Measurements from ENCODE around the gene ZNF292.
A peak's percentile ranks its signal among the peaks of the same experiment; 100 is the strongest.
"Not testable (repeated sequence)": the region's sequence is repeated elsewhere in the genome, so short reads cannot be mapped to it uniquely, and the experiment has no call there.

ZNF292 gene

GRCh38 chr6:87222676-87223075 is 67.3 kb downstream of the ZNF292 start:
- H3K4me1 Mint-ChIP-seq = no peaks in the 10 kb centered on the region

GRCh38 chr6:87224971-87225370 is 69.6 kb downstream of the ZNF292 start:
- no peak for DNase-seq
- Mint-ChIP-seq H3K4me1 (no peaks in the 10 kb centered on the region), H3K4me3 (no peak overlapping the region), H3K9me3 (peaks cover 10% of the 10 kb centered on the region), H3K36me3 (ENCODE audit: low read depth) (peaks cover 87% of the 10 kb centered on the region), H3K27ac (no peak overlapping the region), H3K27me3 (ENCODE audit: low read depth, poor library complexity) (no peaks in the 10 kb centered on the region)
- no peak for TF ChIP-seq CTCF (IDR thresholded peaks at IDR 0.05)

More at GRCh38 chr6:87222676-87223075, 67.3 kb downstream of the ZNF292 start:
- Mint-ChIP-seq H3K9me3 (peaks cover 10% of the 10 kb centered on the region), H3K27ac (no peak overlapping the region), H3K4me3 (no peak overlapping the region), H3K27me3 (ENCODE audit: low read depth, poor library complexity) (no peaks in the 10 kb centered on the region), H3K36me3 (ENCODE audit: low read depth) (peaks cover 81% of the 10 kb centered on the region)
- DNase-seq = no peak
- no peak for TF ChIP-seq CTCF (IDR thresholded peaks at IDR 0.05)

DNA sequence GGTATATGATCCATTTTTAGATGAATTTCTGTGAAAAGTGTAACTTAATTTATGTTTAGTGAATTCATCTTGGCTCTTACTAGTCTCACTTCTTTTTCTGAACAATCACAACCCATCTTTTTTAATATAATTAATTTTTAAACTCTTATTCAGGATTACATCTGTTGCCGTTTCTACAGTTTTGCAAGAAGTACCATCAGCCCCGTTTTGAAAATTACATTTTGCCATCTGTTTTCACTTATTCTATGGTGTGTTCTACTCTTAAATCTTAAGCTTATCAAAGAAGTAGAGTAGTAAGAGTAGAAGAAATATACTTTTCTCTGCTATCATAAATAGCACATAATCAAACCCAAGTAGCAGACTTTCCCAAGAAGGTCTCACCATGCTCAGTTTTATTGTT is 70.1 kb downstream of the ZNF292 start:
- H3K4me1 Mint-ChIP-seq = no peaks in the 10 kb centered on the region
- H3K36me3 Mint-ChIP-seq (ENCODE audit: low read depth) = peaks cover 87% of the 10 kb centered on the region
- no peak overlapping the region for H3K4me3 Mint-ChIP-seq
- TF ChIP-seq CTCF (IDR thresholded peaks at IDR 0.05) = no peak
- H3K27me3 Mint-ChIP-seq (ENCODE audit: low read depth, poor library complexity) = no peaks in the 10 kb centered on the region
- H3K27ac Mint-ChIP-seq = no peak overlapping the region
- peaks cover 10% of the 10 kb centered on the region for H3K9me3 Mint-ChIP-seq
- no peak for DNase-seq

GRCh38 chr6:87225937-87226336 is 70.6 kb downstream of the ZNF292 start:
- Mint-ChIP-seq H3K36me3 (ENCODE audit: low read depth) (peaks cover 83% of the 10 kb centered on the region), H3K27ac (no peak overlapping the region), H3K9me3 (peaks cover 10% of the 10 kb centered on the region), H3K4me1 (no peaks in the 10 kb centered on the region), H3K4me3 (no peak overlapping the region), H3K27me3 (ENCODE audit: low read depth, poor library complexity) (no peaks in the 10 kb centered on the region)
- no peak for TF ChIP-seq CTCF (IDR thresholded peaks at IDR 0.05)
- DNase-seq = no peak

- Mint-ChIP-seq H3K27ac (no peak overlapping the region), H3K27me3 (ENCODE audit: low read depth, poor library complexity) (no peaks in the 10 kb centered on the region), H3K4me1 (no peaks in the 10 kb centered on the region), H3K36me3 (ENCODE audit: low read depth) (peaks cover 62% of the 10 kb centered on the region), H3K4me3 (no peak overlapping the region), H3K9me3 (peaks cover under 1% of the 10 kb centered on the region)
- no peak for DNase-seq
- no peak for TF ChIP-seq CTCF (IDR thresholded peaks at IDR 0.05)
Observed at GRCh38 chr6:87230801-87231200, 75.4 kb downstream of the ZNF292 start.

DNA sequence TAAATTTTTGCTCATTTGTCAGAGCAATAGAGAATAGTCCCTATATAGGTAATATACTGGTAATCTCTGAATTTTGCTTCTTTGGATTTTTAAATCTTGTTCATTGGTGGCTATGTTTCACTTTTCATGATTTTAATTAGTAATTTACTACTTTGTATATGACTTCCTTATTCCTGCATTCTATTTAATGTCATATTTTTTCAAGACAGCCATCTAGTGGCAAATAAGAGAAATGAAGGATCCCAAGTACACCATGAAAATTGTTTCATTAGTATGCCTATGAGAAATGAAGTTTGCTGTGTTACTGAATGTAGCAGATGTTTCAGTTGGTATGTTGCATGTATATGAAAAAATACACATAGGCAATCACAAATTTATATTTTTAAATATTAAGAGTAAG is 82.4 kb downstream of the ZNF292 start:
- Mint-ChIP-seq H3K9me3 (peaks cover 39% of the 10 kb centered on the region), H3K36me3 (ENCODE audit: low read depth) (peaks cover 90% of the 10 kb centered on the region), H3K4me3 (no peak overlapping the region), H3K4me1 (no peaks in the 10 kb centered on the region), H3K27ac (no peak overlapping the region), H3K27me3 (ENCODE audit: low read depth, poor library complexity) (no peaks in the 10 kb centered on the region)
- TF ChIP-seq CTCF (IDR thresholded peaks at IDR 0.05) = peak; percentile 16
- DNase-seq = no peak

- not testable (repeated sequence) for H3K4me1 Mint-ChIP-seq; DNase-seq; H3K27me3 Mint-ChIP-seq (ENCODE audit: low read depth, poor library complexity); H3K27ac Mint-ChIP-seq; H3K4me3 Mint-ChIP-seq
- peaks cover 93% of the 10 kb centered on the region for H3K36me3 Mint-ChIP-seq (ENCODE audit: low read depth)
- H3K9me3 Mint-ChIP-seq = peaks cover 39% of the 10 kb centered on the region
Observed at GRCh38 chr6:87239098-87239635, 83.8 kb downstream of the ZNF292 start.

All from nephron progenitor cell (in vitro differentiated cells).